ENCODE results near the gene FBLN7.

GRCh38 chr2:112173646-112174319, 35.6 kb downstream of the FBLN7 start:
- no peak for TF ChIP-seq CTCF (IDR thresholded peaks at IDR 0.05; ENCODE audit: poor library complexity)
- no peak for TF ChIP-seq EZH2phosphoT487 (IDR thresholded peaks at IDR 0.05; ENCODE audit: low read depth, severe bottlenecking, unreplicated experiment)
- TF ChIP-seq EZH2 (IDR thresholded peaks at IDR 0.05; ENCODE audit: borderline replicate concordance) = no peak

Measured in hepatocyte (in vitro differentiated cells).